SK-N-SH (cell line): Measurements from ENCODE around the gene RAB39A. TPM values are rescaled to one million over a fixed set of nuclear protein-coding genes. Genes with fewer than 3 reads are reported as not detected.

ENCODE experiments used
- CTCF ChIA-PET: fragments of 300-600, 350-600 bp; formaldehyde crosslinking; extraction: SDS; loops from one replicate; lab custom pipeline; 2021; lab: Yijun Ruan, JAX
- POLR2A ChIA-PET: fragments of 350-600 bp; sonication (Branson Sonifier 250); formaldehyde crosslinking; extraction: SDS; loops from one replicate; lab custom pipeline; 2020; ENCODE audit warnings: antibody characterized with exemption, inconsistent platforms; lab: Yijun Ruan, JAX
- DNase-seq: peaks from one replicate; pipeline ENCODE4 v3.0.0; 2012
- H2AFZ ChIP-seq: fragments of 200-600 bp; sonication (generic); 2 replicates; pipeline ENCODE4 v1.8.1; 2016; ENCODE audit warnings: antibody characterized with exemption, mild to moderate bottlenecking, low read depth
- H3F3A ChIP-seq: fragments of 200-600 bp; sonication (generic); replicated peaks from 2 replicates; pipeline ENCODE3; 2016; ENCODE audit warnings: antibody characterized with exemption, mild to moderate bottlenecking; ENCODE audit not compliant: insufficient read depth
- H3K27ac ChIP-seq, 2 experiments: fragments of 200-500 bp in 1 of 2; fragments of 200-600 bp in 1 of 2; sonication (Bioruptor generic) in 1 of 2; sonication (generic), shearing (Covaris generic) in 1 of 2; 2 replicates each; pipeline versions ENCODE4 v1.5.1 to v1.6.1; 2014 to 2016; ENCODE audit warnings: low read depth in 2 of 2, inconsistent platforms in 1 of 2, low read length in 1 of 2, mild to moderate bottlenecking in 1 of 2, mixed read lengths in 1 of 2
- H3K27me3 ChIP-seq: fragments of 200-600 bp; sonication (generic), shearing (Covaris generic); 2 replicates; pipeline ENCODE4 v1.6.1; 2016; ENCODE audit warnings: mixed run types; ENCODE audit not compliant: insufficient read depth
- H3K36me3 ChIP-seq, 2 experiments: fragments of 200-500 bp in 1 of 2; fragments of 200-600 bp in 1 of 2; sonication (Bioruptor generic) in 1 of 2; sonication (generic) in 1 of 2; replicated peaks in 1 of 2; 2 replicates each; pipeline versions ENCODE3 to v1.5.1; 2014 to 2016; ENCODE audit warnings: low read length in 1 of 2, mild to moderate bottlenecking in 1 of 2; ENCODE audit not compliant: insufficient read depth in 2 of 2, control insufficient read depth in 1 of 2
- H3K4me1 ChIP-seq, 2 experiments: fragments of 200-500 bp in 1 of 2; fragments of 200-600 bp in 1 of 2; sonication (Bioruptor generic) in 1 of 2; sonication (generic), shearing (Covaris generic) in 1 of 2; 2 replicates each; pipeline versions ENCODE4 v1.5.1 to v1.6.1; 2014 to 2016; ENCODE audit warnings: low read depth in 1 of 2, low read length in 1 of 2, mixed run types in 1 of 2; ENCODE audit not compliant: insufficient read depth in 2 of 2, control insufficient read depth in 1 of 2
- H3K4me2 ChIP-seq: fragments of 200-600 bp; sonication (generic), shearing (Covaris generic); 2 replicates; pipeline ENCODE4 v1.6.1; 2017; ENCODE audit warnings: mixed run types
- H3K4me3 ChIP-seq, 2 experiments: fragments of 200-500 bp in 1 of 2; fragments of 200-600 bp in 1 of 2; sonication (Bioruptor generic) in 1 of 2; sonication (generic), shearing (Covaris generic) in 1 of 2; 2 replicates each; pipeline versions ENCODE4 v1.5.1 to v1.8.1; 2014 to 2016; ENCODE audit warnings: low read depth in 2 of 2, inconsistent platforms in 1 of 2, low read length in 1 of 2, mild to moderate bottlenecking in 1 of 2, mixed read lengths in 1 of 2, moderate library complexity in 1 of 2
- H3K79me2 ChIP-seq: fragments of 200-600 bp; sonication (generic); 2 replicates; pipeline ENCODE4 v1.8.1; 2017; ENCODE audit warnings: mild to moderate bottlenecking; ENCODE audit not compliant: insufficient read depth
- H3K9ac ChIP-seq: fragments of 200-600 bp; sonication (generic); 2 replicates; pipeline ENCODE4 v1.6.1; 2017; ENCODE audit warnings: mixed run types
- H3K9me2 ChIP-seq: fragments of 200-600 bp; sonication (generic); 2 replicates; pipeline ENCODE4 v1.6.1; 2017; ENCODE audit warnings: mixed run types
- H3K9me3 ChIP-seq: fragments of 200-600 bp; sonication (generic); 2 replicates; pipeline ENCODE4 v1.6.1; 2017; ENCODE audit warnings: mixed run types, mild to moderate bottlenecking, moderate library complexity
- H4K20me1 ChIP-seq: fragments of 200-600 bp; sonication (generic); 2 replicates; pipeline ENCODE4 v1.6.1; 2017; ENCODE audit warnings: mild to moderate bottlenecking, mixed run types; ENCODE audit not compliant: insufficient read depth
- CTCF ChIP-seq: fragments of 200-600 bp; sonication (generic); IDR thresholded peaks from 2 replicates; pipeline ENCODE4 v1.6.1; 2017; ENCODE audit warnings: antibody characterized with exemption, mild to moderate bottlenecking, moderate library complexity
- ELF1 ChIP-seq: IDR thresholded peaks from 2 replicates; pipeline ENCODE4 v1.4.0; 2012
- EP300 ChIP-seq, 2 experiments: IDR thresholded peaks; 2 replicates each; pipeline versions ENCODE4 v1.4.0 to v1.6.1; 2012; ENCODE audit warnings: borderline replicate concordance in 1 of 2, low read depth in 1 of 2, low read length in 1 of 2
- FOSL2 ChIP-seq: IDR thresholded peaks from 2 replicates; pipeline ENCODE4 v1.4.0; 2012; ENCODE audit warnings: low read depth, mild to moderate bottlenecking, moderate library complexity, borderline replicate concordance
- FOXJ3 ChIP-seq: sonication (generic); formaldehyde crosslinking; IDR thresholded peaks from 2 replicates; pipeline ENCODE4 v1.5.1; 2020; ENCODE audit warnings: mild to moderate bottlenecking, missing genetic modification reagents
- GABPA ChIP-seq: IDR thresholded peaks from 2 replicates; pipeline ENCODE4 v1.4.0; 2012; ENCODE audit warnings: low read depth, mild to moderate bottlenecking
- JUND ChIP-seq: IDR thresholded peaks from 2 replicates; pipeline ENCODE4 v1.4.0; 2012
- MEF2A ChIP-seq: IDR thresholded peaks from 2 replicates; pipeline ENCODE4 v1.4.0; 2012; ENCODE audit warnings: low read depth, borderline replicate concordance
- MXI1 ChIP-seq: IDR thresholded peaks from 2 replicates; pipeline ENCODE4 v1.6.1; 2012; ENCODE audit warnings: mild to moderate bottlenecking, low read depth, low read length, improper control_type of control experiment
- NFIC ChIP-seq: IDR thresholded peaks from 2 replicates; pipeline ENCODE4 v1.4.0; 2012; ENCODE audit warnings: borderline replicate concordance
- NRF1 ChIP-seq: IDR thresholded peaks from 2 replicates; pipeline ENCODE4 v1.6.1; 2012; ENCODE audit warnings: low read depth, mild to moderate bottlenecking, low read length
- PBX3 ChIP-seq: IDR thresholded peaks from 2 replicates; pipeline ENCODE4; 2012
- POLR2AphosphoS5 ChIP-seq: IDR thresholded peaks from 2 replicates; pipeline ENCODE4 v1.6.1; 2012; ENCODE audit warnings: low read depth, low read length
- RAD21 ChIP-seq: IDR thresholded peaks from 2 replicates; pipeline ENCODE4 v1.6.1; 2012; ENCODE audit warnings: mild to moderate bottlenecking, low read length
- RFX5 ChIP-seq: IDR thresholded peaks from 2 replicates; pipeline ENCODE4 v1.6.1; 2012; ENCODE audit warnings: mild to moderate bottlenecking, improper control_type of control experiment, low read length
- SIN3A ChIP-seq: IDR thresholded peaks from 2 replicates; pipeline ENCODE4 v1.6.1; 2012; ENCODE audit warnings: low read depth, mild to moderate bottlenecking, low read length, moderate library complexity, borderline replicate concordance
- SMC3 ChIP-seq: IDR thresholded peaks from 2 replicates; pipeline ENCODE4 v1.6.1; 2012; ENCODE audit warnings: low read depth, low read length, improper control_type of control experiment
- TCF12 ChIP-seq: IDR thresholded peaks from 2 replicates; pipeline ENCODE4 v1.4.0; 2012
- TEAD4 ChIP-seq: IDR thresholded peaks from 2 replicates; pipeline ENCODE4 v1.4.0; 2012; ENCODE audit warnings: mild to moderate bottlenecking, borderline replicate concordance; ENCODE audit not compliant: insufficient read depth
- USF1 ChIP-seq: IDR thresholded peaks from 2 replicates; pipeline ENCODE4 v1.4.0; 2012; ENCODE audit warnings: low read depth, borderline replicate concordance
- WGBS: methylation state at CpG from one replicate; pipeline ENCODE4 v1.1.6; 2017; ENCODE audit warnings: low lambda C conversion rate; 5-methylcytosine and 5-hydroxymethylcytosine counted together
- polyA plus RNA-seq, 3 experiments: library from polyadenylated mRNA; depleted of rRNA; stranded (reverse); fragments of >200 nt; gene quantifications; 2 replicates each; pipeline ENCODE4 v1.2.3, GENCODE V29; 2012
- TF ChIP-seq, protein P1 (sequence below): fragments of 150-350 bp; IDR thresholded peaks from 2 replicates; pipeline ENCODE4 v1.6.1; 2017; ENCODE audit warnings: antibody characterized with exemption, low read length, low read depth, borderline replicate concordance
- TF ChIP-seq, protein P2 (sequence below): IDR thresholded peaks from 2 replicates; pipeline ENCODE4 v1.6.1; 2012; ENCODE audit warnings: mild to moderate bottlenecking, low read depth, low read length, moderate library complexity

Gene RAB39A, protein sequence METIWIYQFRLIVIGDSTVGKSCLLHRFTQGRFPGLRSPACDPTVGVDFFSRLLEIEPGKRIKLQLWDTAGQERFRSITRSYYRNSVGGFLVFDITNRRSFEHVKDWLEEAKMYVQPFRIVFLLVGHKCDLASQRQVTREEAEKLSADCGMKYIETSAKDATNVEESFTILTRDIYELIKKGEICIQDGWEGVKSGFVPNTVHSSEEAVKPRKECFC
- 0.18 and 0.36 TPM in 2 replicates for polyA plus RNA-seq (2012; rRNA removed)
- 0.42 and 0.44 TPM in 2 replicates for polyA plus RNA-seq (2012; cell fraction: cytosol; rRNA removed)
- polyA plus RNA-seq (2012; cell fraction: nucleus; rRNA removed) = 0.09 and 0.11 TPM in 2 replicates

GRCh38 chr11:107928046-107928766 lies at the start of gene RAB39A:
RAB39A (plus strand) TSS chr11:107928448; CDS start chr11:107928569, 121 bp downstream.
- peaks cover 8% of the 10 kb centered on the region; the same call in 1 of the 2 replicates for H3K27me3 ChIP-seq
- CTCF ChIA-PET = no interaction called here
- POLR2A ChIA-PET = interaction anchor here (2.8 kb wide), 1 partner anchor 81 kb away, joined by 13 read pairs; the partner anchor contains the start of gene CUL5
- H3F3A ChIP-seq = no peaks in the 10 kb centered on the region
- H2AFZ ChIP-seq = peak within 1 kb of the TSS; percentile 88
- peak within 1 kb of the TSS in 1 of 2 experiments; percentile 87; a peak in 2 of 4 replicates for H3K27ac ChIP-seq
- H3K36me3 ChIP-seq = no peaks in the 10 kb centered on the region
- no peaks in the 10 kb centered on the region for H3K79me2 ChIP-seq
- no peaks in the 10 kb centered on the region for H3K9me3 ChIP-seq
- DNase-seq = peak; percentile 99
- H3K4me1 ChIP-seq = peaks cover 0 to 5% of the 10 kb centered on the region in 2 experiments; a peak in 2 of 4 replicates
- peak within 1 kb of the TSS; percentile 61 to 69 for H3K4me3 ChIP-seq
- H4K20me1 ChIP-seq = no peaks in the 10 kb centered on the region
- no peaks in the 10 kb centered on the region for H3K9me2 ChIP-seq
- H3K9ac ChIP-seq = no peak within 1 kb of the TSS
- H3K4me2 ChIP-seq = peak within 1 kb of the TSS; percentile 96
- WGBS = 1% methylated on average over 35 of the region's 61 CpGs
- TF ChIP-seq, protein P1, sequence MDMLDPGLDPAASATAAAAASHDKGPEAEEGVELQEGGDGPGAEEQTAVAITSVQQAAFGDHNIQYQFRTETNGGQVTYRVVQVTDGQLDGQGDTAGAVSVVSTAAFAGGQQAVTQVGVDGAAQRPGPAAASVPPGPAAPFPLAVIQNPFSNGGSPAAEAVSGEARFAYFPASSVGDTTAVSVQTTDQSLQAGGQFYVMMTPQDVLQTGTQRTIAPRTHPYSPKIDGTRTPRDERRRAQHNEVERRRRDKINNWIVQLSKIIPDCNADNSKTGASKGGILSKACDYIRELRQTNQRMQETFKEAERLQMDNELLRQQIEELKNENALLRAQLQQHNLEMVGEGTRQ = no peak
- TF ChIP-seq RAD21 (no peak; the same call in 1 of the 2 replicates), USF1 (peak; percentile 60; the same call in 1 of the 2 replicates), PBX3 (peak; percentile 99), FOSL2 (no peak), ELF1 (no peak), NRF1 (no peak), RFX5 (peak; percentile 80), EP300 (IDR thresholded peaks at IDR 0.05; ENCODE audit: borderline replicate concordance in 1 of 2, low read depth in 1 of 2, low read length in 1 of 2) (0 out of 4 replicates have a peak, but pooled peaks of 1 of the 2 experiments have one; percentile 10), JUND (no peak), MXI1 (peak; percentile 84), POLR2AphosphoS5 (no peak), NFIC (no peak), CTCF (no peak), TEAD4 (no peak), FOXJ3 (no peak), GABPA (no peak), TCF12 (no peak), SIN3A (peak; percentile 87; the same call in 1 of the 2 replicates), MEF2A (no peak), SMC3 (no peak)
- TF ChIP-seq, protein P2, sequence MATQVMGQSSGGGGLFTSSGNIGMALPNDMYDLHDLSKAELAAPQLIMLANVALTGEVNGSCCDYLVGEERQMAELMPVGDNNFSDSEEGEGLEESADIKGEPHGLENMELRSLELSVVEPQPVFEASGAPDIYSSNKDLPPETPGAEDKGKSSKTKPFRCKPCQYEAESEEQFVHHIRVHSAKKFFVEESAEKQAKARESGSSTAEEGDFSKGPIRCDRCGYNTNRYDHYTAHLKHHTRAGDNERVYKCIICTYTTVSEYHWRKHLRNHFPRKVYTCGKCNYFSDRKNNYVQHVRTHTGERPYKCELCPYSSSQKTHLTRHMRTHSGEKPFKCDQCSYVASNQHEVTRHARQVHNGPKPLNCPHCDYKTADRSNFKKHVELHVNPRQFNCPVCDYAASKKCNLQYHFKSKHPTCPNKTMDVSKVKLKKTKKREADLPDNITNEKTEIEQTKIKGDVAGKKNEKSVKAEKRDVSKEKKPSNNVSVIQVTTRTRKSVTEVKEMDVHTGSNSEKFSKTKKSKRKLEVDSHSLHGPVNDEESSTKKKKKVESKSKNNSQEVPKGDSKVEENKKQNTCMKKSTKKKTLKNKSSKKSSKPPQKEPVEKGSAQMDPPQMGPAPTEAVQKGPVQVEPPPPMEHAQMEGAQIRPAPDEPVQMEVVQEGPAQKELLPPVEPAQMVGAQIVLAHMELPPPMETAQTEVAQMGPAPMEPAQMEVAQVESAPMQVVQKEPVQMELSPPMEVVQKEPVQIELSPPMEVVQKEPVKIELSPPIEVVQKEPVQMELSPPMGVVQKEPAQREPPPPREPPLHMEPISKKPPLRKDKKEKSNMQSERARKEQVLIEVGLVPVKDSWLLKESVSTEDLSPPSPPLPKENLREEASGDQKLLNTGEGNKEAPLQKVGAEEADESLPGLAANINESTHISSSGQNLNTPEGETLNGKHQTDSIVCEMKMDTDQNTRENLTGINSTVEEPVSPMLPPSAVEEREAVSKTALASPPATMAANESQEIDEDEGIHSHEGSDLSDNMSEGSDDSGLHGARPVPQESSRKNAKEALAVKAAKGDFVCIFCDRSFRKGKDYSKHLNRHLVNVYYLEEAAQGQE = peak; percentile 98
